ENCODE results near the gene USF1. TPM values are rescaled to one million over a fixed set of nuclear protein-coding genes. Genes with fewer than 3 reads are reported as not detected.

USF1 gene
- total RNA-seq, 1 donor from 2014 or later = 37.9 TPM

GRCh38 chr1:161083748-161084596 lies 38.2 kb upstream of the USF1 start:
- TF ChIP-seq CTCF (conservative IDR thresholded peaks at IDR 0.05; ENCODE audit: low read depth, low read length) = no peak
- H3K4me3 ChIP-seq (ENCODE audit: low read depth, low read length) = no peak overlapping the region
- no peak for DNase-seq (ENCODE audit: low read depth)

- TF ChIP-seq CTCF (conservative IDR thresholded peaks at IDR 0.05; ENCODE audit: low read depth, low read length) = no peak
- H3K4me3 ChIP-seq (ENCODE audit: low read depth, low read length) = no peak overlapping the region
- DNase-seq (ENCODE audit: low read depth) = peak; percentile 73
These were observed 37.4 kb upstream of the USF1 start for GRCh38 chr1:161082996-161083747.

GRCh38 chr1:161082483-161082882 lies 36.7 kb upstream of the USF1 start:
- H3K4me3 ChIP-seq (ENCODE audit: low read depth, low read length) = no peak overlapping the region
- DNase-seq (ENCODE audit: low read depth) = no peak
- TF ChIP-seq CTCF (conservative IDR thresholded peaks at IDR 0.05; ENCODE audit: low read depth, low read length) = no peak

- no peak for TF ChIP-seq CTCF (conservative IDR thresholded peaks at IDR 0.05; ENCODE audit: low read depth, low read length)
- H3K4me3 ChIP-seq (ENCODE audit: low read depth, low read length) = no peak overlapping the region
- no peak for DNase-seq (ENCODE audit: low read depth)
These were observed 35.7 kb upstream of the USF1 start for GRCh38 chr1:161081519-161081918.

GRCh38 chr1:161080441-161081405 lies 34.9 kb upstream of the USF1 start:
- TF ChIP-seq CTCF (conservative IDR thresholded peaks at IDR 0.05; ENCODE audit: low read depth, low read length) = no peak
- H3K4me3 ChIP-seq (ENCODE audit: low read depth, low read length) = no peak overlapping the region
- no peak for DNase-seq (ENCODE audit: low read depth)

- DNase-seq (ENCODE audit: low read depth) = no peak
- TF ChIP-seq CTCF (conservative IDR thresholded peaks at IDR 0.05; ENCODE audit: low read depth, low read length) = no peak
- no peak overlapping the region for H3K4me3 ChIP-seq (ENCODE audit: low read depth, low read length)
These were observed 33.8 kb upstream of the USF1 start for GRCh38 chr1:161079436-161080110.

Data from epithelial cell of proximal tubule (primary cell).